ENCODE results near the gene PDE7B.
"Not testable (repeated sequence)": the region's sequence is repeated elsewhere in the genome, so short reads cannot be mapped to it uniquely, and the experiment has no call there.

PDE7B gene

DNA sequence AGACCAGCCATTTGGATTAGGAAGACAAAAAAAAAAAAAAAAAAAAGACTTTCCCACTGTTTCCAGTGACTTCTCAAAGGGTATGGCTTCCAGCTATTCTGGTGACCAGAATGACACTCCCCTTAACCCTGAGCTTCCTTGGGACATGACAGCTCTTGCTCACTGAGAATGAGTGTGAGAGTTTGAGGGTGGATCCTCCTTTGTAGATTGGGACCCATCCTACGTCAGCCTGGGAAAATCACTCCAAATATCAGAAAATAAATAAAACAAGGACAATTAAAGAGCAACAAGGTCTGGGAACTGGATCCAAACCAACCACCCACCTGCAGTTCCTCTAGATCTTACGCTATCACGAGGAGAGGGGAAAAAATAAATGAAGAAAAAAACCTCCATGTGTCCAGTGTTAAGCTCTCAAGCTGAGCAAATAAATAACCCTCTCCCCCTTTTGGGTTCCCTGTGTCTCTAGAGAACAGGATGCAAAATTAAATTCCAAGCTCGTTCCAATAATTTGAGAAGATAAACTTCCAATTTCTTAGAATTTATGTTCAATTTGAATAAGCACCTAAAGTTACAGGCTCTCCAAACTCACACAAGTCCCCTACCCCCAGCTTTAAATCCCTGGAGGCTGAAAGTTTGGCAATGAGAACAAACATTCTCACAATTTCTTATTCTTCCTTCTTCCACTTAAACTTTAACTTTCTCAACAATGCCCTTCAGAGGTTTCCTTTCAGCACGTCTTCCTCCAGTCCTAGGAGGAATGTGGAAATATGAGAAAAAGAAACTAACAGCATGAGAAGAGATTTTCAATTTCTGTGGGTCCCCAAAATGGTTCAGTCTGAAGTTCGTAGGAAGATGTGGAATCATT, 228.4 kb downstream of the PDE7B start:
- DNase-seq = no peak

DNA sequence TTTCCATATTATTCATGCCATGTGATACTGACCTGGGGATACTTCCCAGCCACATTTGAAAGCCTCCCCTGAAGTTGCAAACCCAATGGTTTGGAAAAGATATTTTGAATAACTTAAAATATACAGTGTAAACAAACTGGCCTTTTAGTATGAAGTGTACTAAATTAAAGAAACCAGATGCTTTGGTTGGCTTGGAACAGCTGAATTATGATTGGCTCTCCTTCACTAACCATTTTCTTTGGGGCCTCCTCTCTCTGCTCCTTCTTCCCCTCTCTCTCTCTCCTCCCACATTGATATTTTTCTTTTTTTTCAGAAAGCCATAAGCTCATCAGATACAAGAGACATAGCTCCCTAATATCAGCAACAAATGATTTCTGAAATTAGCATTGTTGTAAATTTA, 232.0 kb downstream of the PDE7B start:
- no peak for DNase-seq

DNA sequence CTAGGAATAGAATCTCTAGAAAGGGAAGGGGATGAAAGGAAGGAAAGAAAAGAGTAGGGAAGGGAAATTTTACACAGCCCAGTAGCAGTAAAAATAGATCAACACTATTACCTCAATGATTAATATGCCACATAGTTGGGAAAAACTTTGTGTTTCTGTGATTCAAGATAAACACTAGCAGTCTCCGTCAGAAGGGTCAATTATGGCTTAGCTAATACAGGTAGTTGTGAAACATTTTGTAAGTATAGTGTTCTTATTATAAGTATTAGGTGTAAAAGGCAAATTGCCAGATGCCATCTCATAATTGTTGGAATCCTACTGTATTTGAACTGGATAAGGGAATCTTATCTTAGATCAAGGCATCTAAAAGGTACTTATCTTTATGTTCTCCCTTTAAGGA, 232.9 kb downstream of the PDE7B start:
- DNase-seq = peak; percentile 6

DNA sequence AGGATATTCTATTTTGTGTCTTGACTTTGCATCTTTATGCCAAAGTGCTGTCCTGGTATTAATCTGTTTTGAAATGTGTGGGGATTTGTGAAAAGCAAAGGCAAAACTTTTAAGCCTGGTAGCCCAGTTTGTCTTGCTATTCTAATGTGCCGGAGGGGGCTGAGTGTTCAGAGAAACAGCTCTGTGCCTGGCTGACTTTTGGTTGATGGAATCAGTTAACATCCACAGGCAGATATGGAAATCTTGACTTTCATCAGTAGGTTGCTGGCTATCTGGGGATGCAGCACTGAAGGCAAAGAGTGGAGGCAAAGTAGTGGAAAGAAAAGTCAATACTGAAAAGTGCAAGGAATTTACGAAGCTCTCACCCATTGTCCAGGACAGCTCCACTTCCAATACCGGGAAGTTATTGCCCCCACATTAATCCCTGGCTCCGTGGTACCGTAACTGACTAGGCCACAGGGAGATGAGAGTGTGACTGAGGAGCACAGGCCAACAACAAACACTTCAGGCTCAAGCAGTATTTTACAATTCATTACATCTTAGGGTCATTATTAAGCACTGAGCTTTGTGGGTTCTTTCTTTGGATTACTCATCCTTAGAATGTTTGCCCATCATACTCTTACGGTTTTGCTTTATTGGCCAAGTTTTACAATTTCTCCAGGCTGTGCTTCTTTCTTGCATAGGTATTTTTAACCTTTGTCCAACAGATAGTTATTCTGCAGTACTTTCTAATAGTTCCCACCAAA, 234.0 kb downstream of the PDE7B start:
- DNase-seq = no peak

DNA sequence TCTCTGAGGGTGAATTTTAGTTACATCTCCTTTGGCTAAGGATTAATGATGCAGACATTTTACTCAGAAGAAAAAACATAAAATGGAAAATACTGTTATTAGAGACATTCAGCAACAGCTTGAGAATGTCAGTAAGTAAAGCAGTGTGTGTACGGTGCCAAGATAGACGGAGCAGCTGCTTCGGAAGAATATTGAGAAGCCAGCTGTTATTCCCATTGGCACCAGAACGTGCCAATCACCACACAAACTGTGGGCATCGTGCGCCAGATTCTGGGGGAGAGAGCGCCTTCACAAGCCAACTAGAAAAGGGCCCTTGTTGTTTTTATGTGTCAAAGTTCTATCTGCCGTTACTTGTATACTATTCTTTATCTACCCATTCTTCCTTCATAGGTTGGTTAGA, 235.2 kb downstream of the PDE7B start:
- no peak for DNase-seq

DNA sequence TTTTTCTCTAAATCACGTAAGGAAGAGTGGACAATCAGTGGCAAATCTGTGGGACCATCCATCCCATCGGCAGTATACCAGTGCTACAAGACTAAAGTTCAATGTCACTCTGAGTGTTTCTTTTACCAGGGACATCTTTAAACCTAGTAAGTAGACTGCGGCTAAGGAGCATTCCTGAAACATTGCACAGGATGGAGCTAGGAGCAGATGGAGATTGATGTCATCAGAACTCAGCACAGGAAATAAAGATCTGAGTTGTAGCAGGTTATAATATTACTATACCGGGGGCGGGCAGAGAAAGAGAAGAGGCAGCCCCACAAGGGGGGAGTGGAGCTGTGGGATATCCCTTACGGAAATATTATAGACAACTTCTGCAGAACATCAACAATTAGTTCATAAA, 236.5 kb downstream of the PDE7B start:
- DNase-seq = no peak

DNA sequence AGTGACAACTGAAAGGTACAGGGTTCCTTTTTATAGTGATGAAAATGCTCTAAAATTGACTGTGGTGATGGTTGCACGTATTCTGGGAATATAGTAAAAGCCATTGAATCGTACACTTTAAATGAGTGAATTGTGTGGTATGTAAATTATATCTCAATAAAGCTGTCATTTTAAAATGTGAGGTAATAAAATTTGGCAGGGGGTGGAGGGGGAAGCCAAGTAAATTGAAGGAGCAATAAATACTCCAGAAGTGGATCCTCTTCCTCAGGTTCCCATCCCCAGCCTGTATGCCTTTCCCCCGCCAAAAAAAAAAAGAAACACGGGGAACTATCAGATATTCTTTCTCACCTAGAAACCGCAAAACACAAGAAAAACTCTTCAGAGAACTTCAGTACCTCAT, 237.2 kb downstream of the PDE7B start:
- no peak for DNase-seq

DNA sequence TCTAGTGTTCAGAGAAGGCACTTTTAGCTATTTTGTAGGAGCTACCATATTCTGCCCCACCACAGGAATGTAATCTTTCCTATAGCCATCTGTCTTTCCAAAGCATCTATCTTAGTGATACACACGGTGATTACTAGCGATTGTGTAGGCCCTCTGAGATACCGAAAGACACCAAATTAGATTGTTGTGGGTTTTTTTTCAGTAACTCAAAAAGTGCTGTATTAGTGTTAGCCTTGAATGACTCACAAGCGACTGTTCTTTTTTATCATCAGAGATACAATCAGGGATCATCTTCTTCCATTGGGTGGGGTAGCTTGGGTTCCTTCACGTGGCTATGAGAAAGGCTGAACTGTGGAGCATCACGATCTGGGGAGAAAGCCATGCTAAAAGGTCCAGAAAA, 238.4 kb downstream of the PDE7B start:
- no peak for DNase-seq

DNA sequence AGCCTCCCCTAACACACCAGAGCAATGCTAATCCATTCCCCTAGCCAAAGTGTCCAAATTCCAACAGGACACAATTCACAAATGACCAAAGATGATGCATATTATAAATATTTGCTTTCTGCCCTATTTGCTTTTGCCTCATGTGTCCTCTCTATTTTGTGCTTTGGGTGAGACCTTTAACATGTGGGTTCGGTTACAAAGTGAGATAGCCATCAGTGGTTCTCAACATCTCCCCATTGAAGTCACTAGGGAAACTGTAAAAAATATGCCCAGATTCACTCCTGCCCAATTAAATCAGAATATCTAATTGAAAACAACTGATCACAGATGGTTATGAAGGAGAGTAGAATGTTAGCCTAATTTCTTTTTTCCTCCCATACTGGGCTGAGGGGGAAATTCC, 239.4 kb downstream of the PDE7B start:
- DNase-seq = no peak

DNA sequence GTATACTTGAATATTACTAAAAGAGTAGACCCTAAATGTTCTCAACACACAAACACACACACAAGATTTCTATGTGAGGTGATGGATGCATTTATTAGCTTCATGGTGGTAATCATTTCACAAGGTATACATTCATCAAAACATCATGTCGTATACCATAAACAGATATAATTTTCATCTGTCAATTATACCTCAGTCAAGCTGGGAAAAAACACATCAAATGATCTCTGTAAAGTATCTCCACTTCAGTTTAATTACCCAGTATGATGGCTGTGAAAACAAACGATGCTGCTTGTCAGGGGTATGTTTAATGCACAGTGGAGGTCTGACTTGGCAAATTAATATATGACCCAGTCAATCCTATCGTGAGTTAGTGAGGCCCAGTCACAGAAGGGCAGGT, 241.4 kb downstream of the PDE7B start:
- DNase-seq = peak; percentile 42

DNA sequence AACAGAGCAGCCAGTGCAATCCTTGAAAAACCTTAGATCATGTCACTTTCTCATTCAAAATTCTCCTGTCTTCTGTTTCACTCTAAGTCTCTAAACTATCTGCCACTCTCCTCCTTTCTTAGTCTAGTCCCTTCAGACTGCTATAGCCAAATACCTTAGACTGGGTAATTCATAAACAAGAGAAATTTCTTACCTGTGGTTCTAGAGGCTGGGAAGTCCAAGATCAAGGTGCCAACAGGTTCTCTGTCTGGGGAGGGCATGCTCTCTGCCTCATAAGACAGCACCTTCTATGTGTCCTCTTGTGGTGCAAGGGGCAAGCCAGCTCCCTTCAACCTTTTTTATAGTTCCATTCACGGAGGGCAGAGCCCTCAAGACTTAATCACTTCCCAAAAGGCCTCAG, 242.3 kb downstream of the PDE7B start:
- DNase-seq = no peak

DNA sequence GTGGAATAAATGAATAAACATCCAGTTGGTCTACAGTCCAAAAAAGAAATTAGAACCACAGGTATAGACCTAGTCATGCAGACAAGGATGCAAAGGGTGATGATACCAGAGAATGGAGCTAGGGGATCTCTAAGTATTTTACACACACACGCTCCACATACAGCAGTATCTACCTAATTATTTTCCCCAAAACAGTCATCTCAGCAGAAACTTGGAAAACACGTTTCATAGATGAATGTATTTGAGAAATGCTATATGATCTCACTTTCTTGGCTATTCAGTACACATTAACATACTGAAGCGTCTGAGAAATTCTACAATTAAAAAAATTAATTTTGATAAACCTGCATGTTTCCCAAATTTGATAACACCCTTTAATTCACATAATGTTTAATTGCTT, 243.3 kb downstream of the PDE7B start:
- DNase-seq = no peak

DNA sequence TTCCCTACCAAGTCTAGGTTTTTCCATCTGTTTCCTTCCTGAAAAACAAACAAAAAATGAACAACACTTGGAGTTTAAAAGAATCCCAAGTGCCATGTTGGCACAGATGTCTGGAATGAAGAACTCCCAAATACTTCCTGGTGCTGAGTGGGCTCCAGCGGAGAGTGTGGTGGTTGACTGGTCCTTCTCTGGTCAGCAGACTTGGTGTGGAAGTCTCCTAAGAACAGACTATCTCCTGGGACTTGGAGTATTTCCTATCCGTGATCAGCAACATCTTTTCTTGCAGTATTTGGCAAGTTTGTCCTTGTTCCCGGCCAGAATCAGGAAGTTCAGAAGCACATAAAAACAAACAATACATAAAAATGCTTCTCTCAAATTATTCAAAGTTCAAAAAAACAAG, 244.5 kb downstream of the PDE7B start:
- no peak for DNase-seq

DNA sequence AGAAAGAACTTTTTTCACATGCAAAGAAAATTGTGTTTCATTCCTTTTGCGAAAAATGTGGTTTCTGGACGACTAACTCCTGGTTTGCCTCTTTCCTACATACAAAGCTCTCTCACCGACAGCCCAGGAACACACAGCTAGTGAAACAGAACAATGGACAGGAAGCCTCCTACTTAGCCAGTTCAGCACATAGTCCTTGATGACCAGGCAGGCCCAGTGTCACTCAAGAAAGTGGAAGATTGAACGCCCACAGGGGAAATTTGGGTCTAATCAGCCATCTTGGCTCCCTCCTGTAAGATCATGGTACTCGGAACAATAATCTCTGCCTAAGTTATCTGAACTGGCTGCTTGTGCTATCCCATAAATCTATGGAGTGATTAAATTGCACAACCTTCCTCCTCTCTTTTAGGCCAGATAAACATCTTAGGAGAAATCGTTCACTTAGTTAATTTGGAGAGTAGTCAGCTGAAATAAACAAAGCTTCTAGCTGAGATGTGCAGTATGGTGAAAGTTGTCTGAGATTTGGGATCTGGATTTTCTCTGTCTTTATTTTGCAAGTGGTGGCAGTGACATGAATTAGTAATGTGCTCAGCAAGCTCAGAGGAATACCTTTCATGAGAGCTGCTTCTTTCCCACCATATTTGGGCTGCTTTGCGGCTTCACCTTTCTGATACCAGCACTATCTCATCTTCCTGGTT, 251.6 kb downstream of the PDE7B start:
- no peak for DNase-seq

DNA sequence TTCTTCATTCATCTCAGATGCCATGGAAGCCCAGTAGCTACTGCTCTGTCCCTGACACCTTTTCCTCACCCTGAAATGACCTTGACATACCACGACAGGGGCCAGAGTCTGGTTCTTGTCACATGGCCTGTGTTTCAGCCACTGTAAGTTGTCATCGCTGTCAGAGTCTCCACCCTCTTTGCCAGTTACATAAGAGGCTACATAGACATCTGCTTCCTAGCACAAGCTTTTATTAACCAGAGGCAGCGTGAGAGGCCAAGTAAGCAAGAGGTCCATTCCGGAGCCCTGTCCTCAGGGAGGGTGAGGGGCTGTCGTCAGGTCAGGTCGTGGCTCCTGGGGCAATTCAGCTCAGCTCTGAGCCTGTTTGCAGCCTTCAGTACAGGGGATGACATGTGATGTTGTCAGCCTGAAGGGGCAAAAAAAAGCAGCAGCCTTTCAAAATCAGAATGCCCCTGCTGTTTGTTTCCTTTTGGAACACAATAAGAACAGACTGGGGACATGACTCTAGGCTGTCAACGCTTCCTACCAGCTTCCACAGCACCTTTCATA, 252.3 kb downstream of the PDE7B start:
- peak; percentile 23 for DNase-seq

DNA sequence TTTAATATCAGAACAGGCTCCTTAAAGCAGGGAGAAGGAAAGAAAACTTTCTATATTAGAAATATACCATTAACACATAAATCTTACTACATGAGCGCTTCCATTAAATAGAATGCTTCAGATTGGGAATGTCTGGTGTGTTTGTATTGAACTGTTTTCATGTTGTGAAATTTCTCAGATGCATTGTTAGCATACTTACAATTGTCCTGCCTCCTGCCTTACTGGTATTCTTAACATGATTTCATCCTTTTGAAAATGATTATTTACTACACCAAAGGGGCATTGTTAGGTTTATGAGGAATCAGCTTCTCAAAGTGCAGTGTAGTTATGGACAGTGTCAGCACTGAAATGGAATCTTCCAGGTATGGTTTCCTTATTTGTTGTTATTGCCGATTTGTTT, 253.1 kb downstream of the PDE7B start:
- DNase-seq = no peak

DNA sequence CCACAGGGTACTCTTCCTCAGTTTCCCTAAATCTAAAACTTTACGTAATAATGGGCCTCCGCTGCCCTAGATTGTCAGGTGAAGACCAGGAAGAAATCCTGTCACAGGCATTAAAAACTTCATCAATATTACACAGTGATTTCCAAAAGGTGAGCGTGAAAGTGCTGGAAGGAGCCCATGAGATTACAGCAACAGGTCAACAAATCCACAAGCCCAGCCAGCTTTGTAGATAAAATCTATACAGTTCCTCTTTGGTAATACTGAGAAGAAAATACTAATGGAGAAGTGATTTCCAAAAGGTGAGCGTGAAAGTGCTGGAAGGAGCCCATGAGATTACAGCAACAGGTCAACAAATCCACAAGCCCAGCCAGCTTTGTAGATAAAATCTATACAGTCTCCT, 254.3 kb downstream of the PDE7B start:
- DNase-seq = not testable (repeated sequence)

DNA sequence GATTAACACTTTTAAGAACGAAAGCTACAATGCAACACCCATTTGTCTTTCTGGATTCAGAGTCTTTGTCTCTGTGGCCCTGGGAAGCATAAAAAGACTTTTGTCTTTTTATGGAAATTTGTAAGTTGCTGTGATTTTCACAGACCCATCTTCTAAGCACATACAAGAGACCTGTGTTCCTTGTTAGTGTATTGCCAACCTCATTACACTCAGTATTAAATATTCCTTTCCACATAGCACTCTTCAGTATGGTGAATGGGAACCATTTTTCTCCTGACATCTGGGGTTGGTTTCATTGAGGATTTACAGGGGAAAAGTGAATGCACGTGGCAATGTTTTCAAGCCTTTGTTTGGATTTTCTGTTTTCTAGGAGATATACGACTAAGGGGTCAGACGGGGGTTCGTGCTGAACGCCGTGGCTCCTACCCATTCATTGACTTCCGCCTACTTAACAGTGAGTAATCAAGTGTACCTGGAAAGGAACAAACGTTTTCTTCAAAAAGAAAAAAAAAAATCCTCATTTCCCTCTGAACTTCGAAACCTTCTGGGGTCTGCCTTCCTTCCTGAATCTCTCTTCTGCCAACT, 257.0 kb downstream of the PDE7B start:
- peak; percentile 36 for DNase-seq

DNA sequence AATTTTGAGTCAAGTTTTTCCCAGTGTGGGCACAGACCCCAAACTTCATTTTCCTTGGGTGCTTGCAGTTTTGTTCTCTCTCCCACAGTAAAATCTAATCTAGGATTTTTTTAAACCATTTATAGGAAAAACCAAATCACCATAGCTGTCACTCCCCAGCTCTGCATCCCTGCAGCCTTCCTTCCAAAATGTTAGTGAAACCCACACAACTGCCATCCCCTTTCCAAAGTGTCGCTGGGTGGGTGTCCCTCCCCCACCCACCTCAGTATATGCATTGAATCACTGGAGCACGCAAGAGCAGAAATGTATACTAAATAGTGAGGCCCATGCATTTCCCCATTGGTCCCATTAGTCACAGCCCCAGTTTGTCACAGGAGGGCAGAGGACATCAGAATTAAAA, 260.3 kb downstream of the PDE7B start:
- DNase-seq = no peak

DNA sequence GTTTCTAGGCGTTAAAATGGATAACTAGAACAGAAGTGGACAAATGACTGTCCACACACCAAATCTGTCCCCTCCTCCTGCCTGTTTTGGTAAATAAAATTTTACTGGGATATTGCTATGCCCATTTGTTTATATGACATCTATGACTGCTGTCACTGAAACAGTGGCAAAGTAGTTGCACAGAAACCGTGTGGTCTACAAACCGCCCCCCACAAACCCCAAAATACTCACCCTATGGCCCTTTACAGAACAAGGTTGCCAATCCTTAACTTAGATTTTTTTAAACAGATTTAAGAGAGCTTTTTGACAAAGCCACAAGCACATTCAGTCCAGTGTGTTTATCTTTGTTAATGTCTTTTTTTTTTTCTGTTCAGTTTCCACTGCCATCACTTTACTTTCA, 260.8 kb downstream of the PDE7B start:
- DNase-seq = no peak

DNA sequence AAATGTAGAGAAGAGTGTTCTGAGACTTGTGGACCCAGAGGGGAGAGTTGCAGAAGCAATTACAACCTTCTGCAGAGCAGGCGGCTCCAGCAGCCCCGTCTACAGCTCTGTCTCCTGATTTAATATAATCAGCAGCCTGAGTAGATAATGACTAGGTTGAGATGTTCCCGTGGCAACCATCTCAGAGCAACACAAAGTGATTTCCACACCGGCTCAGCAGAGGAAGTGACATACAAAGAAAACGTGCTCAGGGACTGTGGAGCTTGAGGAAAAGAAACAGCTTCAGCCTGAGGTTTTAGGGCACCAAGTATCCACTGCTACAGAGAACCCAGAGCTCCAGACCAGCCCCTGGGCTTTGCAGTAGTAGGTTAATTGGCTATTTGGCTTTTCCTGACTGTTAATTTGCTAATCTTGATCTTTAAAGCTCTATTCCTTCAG, 262.3 kb downstream of the PDE7B start:
- peak; percentile 94 for DNase-seq

DNA sequence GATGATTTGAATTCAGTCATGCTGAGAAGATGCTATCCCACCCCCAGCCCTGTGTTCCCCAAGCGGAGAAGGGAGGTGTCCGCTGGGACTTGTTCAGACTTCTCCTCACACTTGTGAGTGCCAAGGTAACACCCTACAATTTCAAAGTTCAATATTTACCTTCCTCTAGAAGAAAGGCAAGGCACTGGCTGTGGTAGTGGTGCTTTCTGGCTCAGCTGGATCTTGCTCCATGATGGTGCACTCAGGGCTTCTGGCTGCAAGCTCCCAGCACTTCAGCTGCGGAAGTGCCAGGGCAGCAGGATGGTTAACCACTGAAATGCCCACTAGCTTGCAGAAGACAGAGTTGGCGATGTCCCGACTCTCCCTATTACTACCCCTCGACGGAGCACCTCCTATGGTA, 263.2 kb downstream of the PDE7B start:
- no peak for DNase-seq

DNA sequence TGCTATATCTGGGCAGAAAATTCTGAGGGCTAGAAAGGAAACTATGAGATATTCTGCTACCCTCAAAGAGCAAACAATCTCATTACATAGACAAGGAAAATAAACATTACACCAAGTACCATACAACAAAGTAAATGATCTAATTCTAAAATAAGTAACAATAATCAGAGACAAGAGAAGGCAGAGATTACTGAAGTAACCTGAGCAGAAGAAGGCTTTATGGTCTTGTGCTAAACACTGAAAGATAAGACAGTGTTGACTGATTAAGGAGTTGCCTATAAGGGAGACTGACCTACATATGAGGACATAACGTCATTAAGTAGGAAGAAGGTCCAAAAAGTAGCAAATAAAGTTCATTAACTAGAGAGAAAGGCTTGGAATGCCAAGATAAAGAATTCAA, 264.4 kb downstream of the PDE7B start:
- DNase-seq = no peak
